H1 (cell line): Measurements from ENCODE around the gene CELF3. TPM values are rescaled to one million over a fixed set of nuclear protein-coding genes. Genes with fewer than 3 reads are reported as not detected.

ENCODE experiments used
- ATF2 ChIP-seq: IDR thresholded peaks from 2 replicates; pipeline ENCODE4 v1.6.1; 2012; ENCODE audit warnings: low read length, inconsistent platforms
- EGR1 ChIP-seq: IDR thresholded peaks from 2 replicates; pipeline ENCODE4 v1.6.1; 2011; ENCODE audit warnings: low read depth, low read length, borderline replicate concordance
- SAP30 ChIP-seq: fragments of 300-600 bp; sonication (generic); IDR thresholded peaks from 2 replicates; pipeline ENCODE4 v1.7.1; 2012; ENCODE audit warnings: low read length, moderate library complexity, mild to moderate bottlenecking, inconsistent platforms; ENCODE audit not compliant: insufficient read depth, insufficient replicate concordance
- polyA plus RNA-seq, 7 experiments: library from polyadenylated mRNA; depleted of rRNA in 3 of 7; stranded (reverse) in 5 of 7; unstranded in 2 of 7; fragments of >200 nt in 5 of 7; fragments of 200-250 nt in 2 of 7; gene quantifications; 1 replicate in 5 of 7; 2 replicates in 1 of 7; 4 replicates in 1 of 7; pipeline versions ENCODE4 v1.2.1 to v1.2.3, GENCODE V29; 2011 to 2013; ENCODE audit warnings: missing spikeins in 2 of 7, mixed read lengths in 2 of 7
- total RNA-seq: library from RNA; stranded (reverse); fragmentation: NEBNext Ultra II Directional; extraction: Animal tissue kit (Norgen Biotek cat#: 25700); gene quantifications from 2 replicates; pipeline ENCODE4 v1.2.1, GENCODE V29; 2021

Gene CELF3
- total and polyA plus RNA-seq, 2 of the 8 experiments (the other 6 are each of a cell fraction or from before 2014, with no cell fraction given): 0.34 to 1.2 TPM

GRCh38 chr1:151708891-151709290 is 7.7 kb downstream of the CELF3 start (continued):
- no peak for TF ChIP-seq ATF2
- TF ChIP-seq EGR1: no peak
- TF ChIP-seq SAP30: no peak
